HG03342 (cell line): Measurements from ENCODE around the gene PIEZO2.
"Not testable (repeated sequence)": the region's sequence is repeated elsewhere in the genome, so short reads cannot be mapped to it uniquely, and the experiment has no call there.

Experiments used
- ATAC-seq: cut with Tn5 transposase; IDR thresholded peaks from one replicate; pipeline ENCODE4 v1.9.1; 2021; ENCODE audit warnings: mild to moderate bottlenecking, moderate library complexity; ENCODE audit not compliant: unreplicated experiment

Gene PIEZO2

DNA sequence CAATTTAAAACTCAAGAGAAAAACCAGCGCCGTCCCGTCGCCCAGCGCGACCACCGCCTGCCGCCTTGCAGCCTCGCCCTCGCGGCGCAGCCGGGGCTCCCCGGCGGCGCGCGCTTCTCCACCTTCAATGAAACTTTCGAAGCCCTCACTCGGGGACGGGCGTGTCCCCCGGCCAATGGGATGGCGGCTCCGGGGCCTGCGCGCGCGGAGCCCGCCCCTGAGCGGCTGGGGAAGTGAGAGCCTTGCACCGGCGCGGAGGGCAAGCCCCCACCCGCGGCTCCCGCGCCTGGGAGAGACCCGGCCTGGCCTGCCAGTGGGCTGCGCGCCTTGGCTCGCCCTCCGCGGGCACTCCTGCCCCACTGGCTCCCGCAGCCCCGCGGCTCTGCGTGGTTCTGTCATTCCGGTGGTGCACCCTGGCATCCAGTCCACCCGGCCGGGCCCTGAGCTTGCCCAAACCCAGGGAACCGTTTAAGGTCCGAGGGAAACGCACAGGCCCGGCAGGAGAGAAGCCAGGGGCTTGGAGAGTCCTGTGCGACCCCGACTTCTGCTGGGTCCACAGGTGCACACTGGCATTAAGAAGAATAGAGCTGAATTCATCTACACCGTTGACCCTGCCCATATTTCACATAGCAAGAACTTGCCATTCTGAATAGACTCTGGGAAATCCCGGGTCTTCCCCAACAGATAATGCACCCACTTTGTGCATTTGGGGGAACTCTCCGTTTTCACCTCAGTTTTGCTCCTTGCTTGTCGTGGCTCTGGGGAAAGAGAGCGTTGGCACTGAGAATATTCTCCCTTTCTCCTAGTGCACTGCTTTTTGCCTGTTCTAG is at the start of gene PIEZO2:
Gene PIEZO2, minus strand, starts transcription at position 129 of the 830 bp plus-strand sequence. CDS start 981 bp downstream, outside the sequence.
- ATAC-seq: peak; percentile 64

DNA sequence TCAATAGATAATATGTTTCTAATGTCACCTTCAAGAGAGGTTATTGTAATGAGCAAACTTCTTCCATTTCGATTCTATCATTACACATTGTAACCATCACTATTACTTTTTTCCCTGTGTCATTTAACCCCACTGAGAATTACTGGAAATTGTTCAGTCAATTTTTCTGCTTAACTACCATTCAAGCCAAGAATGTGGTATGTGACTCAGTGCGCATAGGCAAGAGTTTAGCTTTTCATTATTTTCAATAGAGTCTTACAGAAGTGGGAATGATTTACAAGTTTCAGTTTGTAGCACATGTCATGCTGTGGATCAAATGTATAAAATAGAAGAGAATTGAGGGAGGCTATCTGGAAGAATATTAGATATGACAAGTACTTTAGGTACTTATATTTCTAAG is 34.3 kb upstream of the PIEZO2 start:
- ATAC-seq: no peak

DNA sequence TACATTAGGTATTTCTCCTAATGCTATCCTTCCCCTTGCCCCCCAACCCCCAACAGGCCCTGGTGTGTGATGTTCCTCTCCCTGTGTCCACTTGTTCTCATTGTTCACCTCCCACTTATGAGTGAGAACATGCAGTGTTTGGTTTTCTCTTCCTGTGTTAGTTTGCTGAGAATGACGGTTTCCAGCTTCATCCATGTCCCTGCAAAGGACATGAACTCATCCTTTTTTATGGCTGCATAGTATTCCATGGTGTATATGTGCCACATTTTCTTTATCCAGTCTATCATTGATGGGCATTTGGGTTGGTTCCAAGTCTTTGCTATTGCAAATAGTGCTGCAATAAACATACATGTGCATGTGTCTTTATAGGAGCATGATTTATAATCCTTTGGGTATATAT is 32.3 kb upstream of the PIEZO2 start:
- not testable (repeated sequence) for ATAC-seq

DNA sequence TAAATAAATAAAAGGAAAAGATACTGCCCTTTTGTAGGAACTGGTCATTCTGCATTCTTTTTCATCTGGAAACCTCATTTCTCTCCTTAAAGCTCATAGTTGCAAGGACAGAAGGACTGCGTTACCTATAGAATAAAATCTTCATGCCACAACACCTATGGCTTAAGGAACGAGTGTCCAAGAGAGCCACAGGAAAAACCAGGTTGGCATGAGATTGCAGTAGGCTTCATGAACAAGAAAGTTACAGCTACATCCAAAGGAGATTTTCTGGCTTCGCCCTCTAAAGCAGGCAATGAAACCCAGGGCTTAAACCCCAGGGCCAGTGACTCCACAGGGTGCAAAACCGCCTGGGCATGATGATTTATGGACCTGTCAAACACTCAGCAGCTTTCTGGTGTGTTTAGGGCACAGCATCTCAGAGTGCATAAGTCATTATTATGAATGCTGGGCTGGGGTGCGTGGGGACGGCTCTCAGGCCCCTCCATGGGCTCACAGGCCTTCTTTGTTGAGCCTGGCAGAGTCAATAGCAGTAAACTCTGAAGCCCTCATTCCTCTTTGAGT is 30.7 kb upstream of the PIEZO2 start:
- ATAC-seq: no peak

DNA sequence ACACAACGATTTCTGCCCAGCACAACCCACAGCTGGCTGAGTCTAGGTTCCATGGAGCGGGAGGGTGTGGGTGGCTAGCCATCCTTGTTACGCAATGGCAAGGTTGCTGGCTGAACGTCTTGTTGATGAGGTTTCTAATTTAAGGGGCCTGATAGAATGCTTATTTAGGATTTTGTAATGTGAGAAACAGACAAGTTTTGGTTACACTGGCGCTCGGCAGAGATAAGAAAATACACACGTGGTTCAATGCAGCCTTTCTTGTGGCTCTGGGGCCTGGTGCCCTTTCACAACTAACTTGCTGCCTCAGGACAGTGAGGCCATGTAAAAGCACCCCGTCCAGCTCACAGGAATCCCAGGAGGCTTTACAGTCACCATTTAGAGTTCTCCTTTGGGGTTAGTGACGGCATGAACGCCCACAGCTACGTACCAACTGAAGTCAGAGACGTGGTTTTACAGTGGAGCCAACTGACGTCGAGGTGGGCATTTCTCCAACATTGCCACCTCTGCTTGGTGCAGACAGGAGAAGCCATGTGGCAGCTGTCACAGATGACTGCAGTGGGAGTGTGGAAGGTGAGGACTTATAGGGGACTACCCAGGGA is 29.7 kb upstream of the PIEZO2 start:
- no peak for ATAC-seq

DNA sequence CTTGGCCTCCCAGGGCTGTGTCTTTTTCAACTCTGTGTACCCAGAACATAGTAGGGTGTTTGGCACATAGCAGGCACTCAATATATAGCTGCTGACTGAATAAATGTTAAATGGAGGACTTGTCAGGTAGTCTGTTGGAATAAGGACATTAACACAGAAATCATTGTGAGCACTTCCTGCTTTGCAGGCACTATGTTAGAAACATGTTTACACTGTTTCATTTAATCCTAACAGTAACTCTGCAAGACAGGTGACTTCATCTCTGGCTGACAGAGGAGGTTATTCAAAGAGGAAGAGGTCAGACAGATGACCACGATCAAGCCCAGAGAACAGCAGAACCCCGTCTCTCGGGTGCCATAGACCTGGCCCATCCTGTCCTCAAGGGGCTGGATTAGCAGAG is 28.0 kb upstream of the PIEZO2 start:
- ATAC-seq: no peak

DNA sequence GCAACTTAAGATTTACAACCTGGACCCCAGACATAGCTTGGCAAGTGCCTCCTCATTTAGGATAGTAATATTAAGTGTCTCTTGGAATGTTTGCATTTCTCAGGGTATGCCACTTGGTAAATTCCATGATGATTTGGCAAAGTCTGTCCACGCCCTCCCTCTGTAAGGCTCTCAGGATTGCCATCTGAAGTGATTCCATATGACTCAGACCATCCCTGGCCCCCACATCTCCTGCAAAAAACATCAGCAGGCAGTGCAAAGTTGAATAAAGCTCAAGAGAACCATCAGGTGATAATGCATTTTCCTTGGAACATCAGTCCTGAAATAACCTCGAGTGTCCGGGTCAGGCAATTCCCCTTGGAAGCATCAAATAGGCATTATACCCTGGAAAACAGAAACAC is 27.1 kb upstream of the PIEZO2 start:
- no peak for ATAC-seq

DNA sequence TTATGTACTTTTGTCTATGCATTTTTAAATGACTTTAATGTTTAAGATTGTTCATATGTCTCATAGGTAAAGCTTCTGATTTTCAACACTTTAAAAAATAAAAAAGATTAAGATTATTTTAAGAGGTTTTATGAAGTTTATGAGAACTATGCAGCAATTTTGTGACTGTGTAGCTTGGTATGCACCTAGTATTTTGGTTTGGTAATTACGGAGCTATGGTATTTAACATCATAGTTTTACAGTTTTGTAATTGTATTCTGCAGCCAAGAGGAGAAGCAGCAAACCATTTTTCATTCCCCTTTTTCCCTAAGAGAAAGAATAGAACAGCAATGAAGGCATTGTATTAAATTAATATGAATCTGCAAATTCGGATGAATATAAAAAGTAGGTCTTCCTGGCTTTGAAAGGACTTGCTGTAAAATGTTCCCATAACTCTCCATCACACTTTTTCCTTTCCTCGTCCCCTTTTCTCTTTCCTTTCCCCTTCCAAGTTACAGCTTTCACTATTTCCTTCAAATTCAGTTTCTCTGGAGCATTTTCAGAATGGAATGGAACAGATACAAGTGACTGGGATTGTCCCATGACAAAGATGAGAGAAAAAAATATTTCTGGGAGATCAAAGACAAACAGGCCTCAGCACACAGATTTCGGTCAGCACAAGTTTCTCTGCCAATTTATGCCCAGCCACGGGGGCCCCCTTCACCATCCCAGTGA is 26.1 kb upstream of the PIEZO2 start:
- no peak for ATAC-seq

DNA sequence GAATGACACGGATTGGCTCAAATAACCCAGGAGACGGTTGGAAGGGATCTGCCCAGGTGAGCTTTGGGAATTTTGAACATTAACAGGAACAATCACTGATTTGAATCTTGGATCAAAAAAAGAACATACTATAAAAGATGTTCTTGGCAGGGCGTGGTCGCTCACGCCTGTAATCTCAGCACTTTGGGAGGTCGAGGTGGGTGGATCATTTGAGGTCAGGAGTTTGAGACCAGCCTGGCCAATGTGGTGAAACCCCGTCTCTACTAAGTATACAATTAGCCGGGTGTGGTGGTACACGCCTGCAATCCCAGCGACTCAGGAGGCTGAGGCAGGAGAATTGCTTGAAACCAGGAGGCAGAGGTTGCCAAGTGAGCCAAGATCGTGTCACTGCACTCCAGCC is 24.8 kb upstream of the PIEZO2 start:
- not testable (repeated sequence) for ATAC-seq

DNA sequence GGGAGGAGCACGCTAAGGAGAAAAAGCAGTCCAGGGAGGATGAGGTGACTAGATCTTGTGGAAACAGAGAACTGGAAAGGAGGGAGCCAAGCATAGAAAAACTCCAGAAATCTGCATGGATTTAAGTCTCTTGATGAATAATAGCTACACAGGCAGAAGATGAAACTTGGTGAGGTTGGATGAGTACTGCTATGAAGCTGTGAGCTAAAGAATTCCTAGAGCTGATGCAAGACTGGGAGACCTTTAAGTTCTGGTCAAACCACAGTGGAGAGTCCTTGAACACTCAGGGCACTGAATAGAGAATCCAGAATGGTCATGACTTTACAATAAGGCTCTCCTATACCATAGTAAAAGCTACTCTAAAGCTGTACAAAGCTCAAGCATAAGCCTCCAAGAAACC is 18.4 kb upstream of the PIEZO2 start:
- ATAC-seq: no peak

DNA sequence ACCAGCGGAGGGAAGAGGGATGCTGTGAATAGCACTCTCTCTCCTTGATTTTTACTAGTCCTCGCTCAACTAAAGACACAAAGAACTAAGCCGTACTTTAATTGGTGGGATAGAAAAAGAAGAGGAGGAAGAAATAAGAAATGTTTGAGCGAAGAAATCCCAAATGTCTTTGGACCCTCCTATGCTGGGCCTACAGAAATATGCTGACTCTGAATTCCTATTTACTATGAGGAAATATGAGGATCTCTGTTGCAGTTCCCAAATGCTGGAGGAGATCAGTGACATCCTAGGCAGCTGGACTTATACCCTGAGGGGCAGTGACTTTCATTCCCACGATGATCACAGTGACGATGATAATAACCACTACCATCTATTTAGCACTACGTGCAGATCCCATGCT is 16.6 kb upstream of the PIEZO2 start:
- no peak for ATAC-seq

DNA sequence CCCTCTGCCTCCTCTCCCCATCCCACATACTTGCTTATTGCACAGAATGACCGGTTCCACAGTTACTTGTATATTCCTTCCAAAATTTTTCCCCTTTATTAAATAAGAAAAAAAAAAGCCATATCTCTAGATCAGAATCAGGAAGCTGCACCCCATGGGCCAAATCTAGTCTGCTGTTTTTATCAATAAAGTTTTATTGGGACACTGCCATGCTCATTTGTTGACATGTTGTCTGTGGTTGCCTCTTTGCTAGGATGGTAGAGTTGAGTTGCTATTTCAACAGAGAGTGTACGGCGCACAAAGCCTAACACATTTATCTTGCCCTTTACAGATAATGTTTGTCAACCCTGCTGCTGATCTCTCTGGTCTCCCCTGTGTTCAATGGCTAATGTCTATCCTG is 15.8 kb upstream of the PIEZO2 start:
- no peak for ATAC-seq

DNA sequence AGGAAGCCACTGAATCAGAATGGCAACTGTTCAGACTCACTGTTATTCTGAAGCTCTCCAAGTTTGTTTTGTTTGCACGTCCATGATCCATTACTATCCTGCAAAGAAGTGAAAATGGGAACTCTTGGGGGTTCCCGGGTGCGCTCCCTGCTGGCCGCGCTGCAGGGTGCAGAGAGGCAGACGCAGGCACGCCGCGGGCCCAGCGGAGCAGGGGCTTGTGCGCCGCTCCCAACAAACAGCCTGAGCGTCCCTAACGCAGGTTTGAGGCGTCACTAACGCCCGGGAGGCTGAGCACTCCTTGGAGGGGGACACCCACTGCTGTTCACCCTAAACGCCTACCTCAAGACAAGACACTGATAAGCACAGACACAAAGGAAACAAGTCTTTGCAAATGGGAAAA is 14.3 kb upstream of the PIEZO2 start:
- ATAC-seq: no peak

DNA sequence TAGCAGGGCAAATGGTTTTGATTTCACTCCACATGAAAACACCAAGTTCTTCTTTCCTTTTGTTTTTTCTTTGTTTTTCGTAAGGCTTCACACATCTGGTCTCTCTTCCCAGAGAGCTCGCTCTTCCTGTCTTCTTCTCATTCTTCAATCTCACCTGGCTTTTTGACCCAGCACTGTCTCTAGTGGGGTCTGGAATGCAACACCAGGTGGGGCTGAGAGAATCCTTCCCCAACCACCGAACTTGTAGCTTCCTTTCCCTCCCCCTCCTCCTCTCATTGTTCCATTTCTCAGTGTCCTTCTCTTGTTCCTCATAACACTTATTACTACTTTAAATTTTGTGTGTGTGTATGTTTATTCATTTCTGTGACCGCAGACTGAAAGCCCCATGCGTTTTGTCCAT is 13.5 kb upstream of the PIEZO2 start:
- no peak for ATAC-seq

DNA sequence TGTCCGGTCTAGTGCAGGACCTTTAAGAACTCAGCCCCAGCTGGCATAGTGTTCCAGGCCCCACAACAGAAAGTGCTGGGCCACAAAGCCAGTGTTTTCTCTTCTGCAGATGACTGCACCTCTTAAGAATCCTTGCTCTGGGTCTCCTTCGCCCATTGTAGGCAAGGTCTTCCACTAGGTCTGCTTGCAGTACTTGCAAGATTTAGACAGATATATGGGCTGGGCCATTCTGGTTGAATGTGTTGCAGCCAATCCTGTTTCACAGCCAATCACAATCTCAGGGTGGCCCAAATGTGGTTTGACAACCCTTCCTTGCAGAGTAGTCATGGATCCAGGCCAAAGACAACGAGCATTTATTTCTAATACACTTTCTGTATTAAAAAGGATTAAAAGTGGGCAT is 13.1 kb upstream of the PIEZO2 start:
- ATAC-seq: no peak

DNA sequence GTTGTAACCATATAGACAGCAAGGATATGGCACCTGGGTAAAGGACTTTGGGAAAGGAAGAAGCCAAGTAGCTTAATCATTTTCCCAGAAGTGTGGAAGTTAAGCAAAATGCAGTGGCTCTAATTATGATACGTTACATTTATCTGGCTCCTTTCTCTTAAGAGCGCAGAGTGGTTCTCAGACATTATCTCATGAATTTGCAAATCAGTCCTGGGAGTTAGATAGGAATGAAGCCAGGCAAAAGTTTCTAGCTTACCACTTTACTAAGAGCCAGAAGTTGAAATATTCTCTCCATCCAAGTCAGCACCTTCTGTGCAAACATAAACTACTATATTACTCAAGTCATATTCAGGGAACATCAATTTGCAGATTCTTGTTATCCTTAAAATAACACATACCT is 10.9 kb upstream of the PIEZO2 start:
- ATAC-seq: no peak

DNA sequence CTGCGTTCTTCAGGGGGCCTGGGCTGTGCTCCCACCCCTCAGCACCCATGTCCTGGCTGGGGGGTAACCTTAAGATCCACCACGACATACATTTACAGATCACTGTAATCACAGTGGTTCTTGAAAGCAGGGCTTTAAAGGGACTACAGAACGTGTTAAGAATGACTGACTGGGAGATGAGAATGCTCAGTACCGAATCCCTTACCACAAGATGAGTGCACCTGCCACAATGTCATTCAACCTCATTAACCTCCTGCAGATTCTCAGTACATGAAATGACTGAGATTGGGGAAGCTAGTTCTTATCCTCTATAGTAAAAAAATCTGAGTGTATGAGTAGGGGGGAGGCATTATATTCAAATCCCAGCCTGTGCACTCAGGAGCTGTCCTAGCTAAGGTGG is 10.5 kb upstream of the PIEZO2 start:
- ATAC-seq: no peak

DNA sequence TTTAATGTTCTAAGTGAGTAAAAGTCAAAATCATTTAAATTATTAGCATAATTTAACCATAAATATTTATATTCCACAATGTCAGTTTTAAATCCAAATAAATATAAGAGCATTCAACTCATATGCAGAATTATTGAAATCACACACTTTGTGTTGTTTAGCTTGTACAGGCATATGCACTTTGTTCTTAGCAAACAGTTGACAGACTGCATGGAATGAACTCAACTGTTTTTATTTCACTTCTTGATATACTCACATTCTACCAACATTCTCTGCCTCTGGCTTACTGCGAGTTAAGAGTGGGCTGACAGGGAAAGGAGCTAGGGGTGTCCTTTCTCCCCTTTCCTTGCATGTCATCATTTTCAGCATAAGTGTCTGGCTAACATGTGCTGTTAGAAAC is 7.6 kb upstream of the PIEZO2 start:
- no peak for ATAC-seq

DNA sequence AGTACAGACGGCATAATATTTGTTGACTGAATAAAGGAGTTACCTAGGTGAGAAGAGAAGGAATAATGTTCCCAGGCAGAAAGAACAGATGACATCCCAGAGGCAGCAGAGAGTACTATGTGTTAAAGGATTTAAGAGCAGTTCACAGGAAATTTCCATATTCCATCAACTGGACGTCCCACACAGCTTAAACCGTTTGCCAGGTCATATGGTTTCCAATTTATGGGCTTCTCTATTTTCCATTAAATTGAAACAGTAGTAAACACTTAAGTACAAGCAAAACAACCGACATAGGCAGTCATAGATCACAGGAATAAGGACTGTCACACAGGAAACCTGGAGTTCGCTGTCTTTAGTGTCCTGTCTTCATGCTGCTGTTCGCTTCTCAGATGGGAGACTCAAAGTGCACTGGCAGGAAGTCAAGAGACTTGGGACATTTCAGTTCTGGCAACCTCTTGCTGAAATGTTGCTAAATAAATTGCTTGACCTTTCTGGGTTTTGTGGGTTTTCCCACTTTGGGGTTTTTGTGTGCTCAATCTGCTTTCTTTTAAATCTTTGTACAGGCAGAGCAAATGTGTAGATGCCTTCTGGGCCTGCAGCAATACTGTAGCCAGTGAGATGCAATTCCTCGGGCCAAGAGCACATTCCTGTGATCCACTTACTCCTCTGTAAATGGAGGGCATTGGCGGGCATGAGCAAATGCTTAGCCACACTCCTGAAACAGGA is 5.8 kb upstream of the PIEZO2 start:
- ATAC-seq: no peak

DNA sequence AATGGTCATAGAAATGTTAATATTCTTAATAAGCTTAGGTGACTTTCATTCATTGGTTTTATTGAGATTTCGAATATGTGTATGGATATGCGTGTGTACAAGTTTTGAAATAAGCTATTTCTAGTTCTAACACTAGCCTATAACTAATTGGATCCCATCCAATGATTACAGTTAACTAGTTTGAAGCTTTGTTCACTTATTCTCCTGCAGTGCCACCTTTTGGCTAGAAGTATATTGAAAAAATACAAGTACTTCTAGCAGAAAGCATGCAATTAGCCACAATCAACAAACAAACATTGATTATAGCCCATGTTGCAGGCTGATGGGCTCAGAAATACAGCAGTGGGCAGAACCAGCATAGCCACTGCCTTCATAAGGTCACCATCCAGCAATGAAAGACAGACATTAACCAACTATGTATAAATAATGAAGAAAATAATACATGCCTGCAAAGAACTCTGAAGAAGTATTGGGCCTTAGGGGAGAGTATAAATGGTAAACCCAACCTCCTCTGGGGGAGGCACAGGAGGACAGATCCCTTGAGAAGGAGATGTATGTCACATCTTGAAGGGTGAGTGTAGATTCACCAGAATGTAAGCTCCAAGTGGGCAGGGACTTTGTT is 5.1 kb upstream of the PIEZO2 start:
- ATAC-seq: no peak

DNA sequence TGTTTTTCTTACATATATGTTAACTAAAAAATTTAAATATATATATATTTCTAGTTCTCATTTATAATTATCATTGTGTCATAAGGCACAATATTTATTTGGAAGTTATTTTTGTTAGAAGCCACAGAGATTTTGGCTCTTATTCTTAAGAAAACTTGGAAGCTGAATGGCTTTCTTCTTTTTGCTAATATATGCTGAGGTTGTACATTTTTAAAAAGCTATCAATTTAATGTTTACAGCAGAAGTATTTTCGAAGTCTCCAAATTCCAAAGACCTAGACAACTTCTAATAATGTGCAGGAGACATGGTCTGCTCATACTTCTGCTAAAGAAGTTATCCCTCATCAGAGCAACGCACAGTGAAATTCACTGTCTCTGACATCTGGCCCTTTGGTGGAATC is 3.7 kb upstream of the PIEZO2 start:
- no peak for ATAC-seq
